HepG2 (cell line): ENCODE measurements around the gene RAMP1. TPM values are rescaled to one million over a fixed set of nuclear protein-coding genes. Genes with fewer than 3 reads are reported as not detected.

Source experiments
- GMEB2 ChIP-seq: IDR thresholded peaks from 2 replicates; pipeline ENCODE4 v1.6.1; 2016; ENCODE audit warnings: missing biosample characterization, missing genetic modification reagents, low read depth
- HMGXB4 ChIP-seq, 2 experiments: sonication (generic) in 1 of 2; formaldehyde crosslinking in 1 of 2; IDR thresholded peaks; 2 replicates each; pipeline versions ENCODE4 v1.4.0 to v1.6.1; 2018 to 2020; ENCODE audit warnings: missing genetic modification reagents in 2 of 2, borderline replicate concordance in 1 of 2, low read depth in 1 of 2, mild to moderate bottlenecking in 1 of 2, missing biosample characterization in 1 of 2
- MXD1 ChIP-seq: sonication (generic); formaldehyde crosslinking; IDR thresholded peaks from 2 replicates; pipeline ENCODE4 v1.4.0; 2020; ENCODE audit warnings: mild to moderate bottlenecking, missing genetic modification reagents
- ZMAT3 ChIP-seq: sonication (generic); formaldehyde crosslinking; conservative IDR thresholded peaks from 2 replicates; pipeline ENCODE4 v1.7.0; 2021; ENCODE audit warnings: missing genetic modification reagents
- ZNF552 ChIP-seq: sonication (generic); formaldehyde crosslinking; IDR thresholded peaks from 2 replicates; pipeline ENCODE4 v1.9.0; 2022; ENCODE audit warnings: missing genetic modification reagents, mild to moderate bottlenecking, borderline replicate concordance
- polyA plus RNA-seq, 8 experiments: library from polyadenylated mRNA; depleted of rRNA in 3 of 8; stranded (reverse) in 7 of 8; unstranded in 1 of 8; fragments of >200 nt; fragmentation: Illumina TruSeq in 4 of 8; extraction: Trizol in 4 of 8; gene quantifications; 2 replicates each; pipeline versions ENCODE4 v1.2.1 to v1.2.3, GENCODE V29; 2011 to 2016; ENCODE audit warnings: low read depth in 4 of 8, missing spikeins in 1 of 8, mixed read lengths in 1 of 8; ENCODE audit not compliant: insufficient read depth in 1 of 8
- total RNA-seq, 5 experiments: library from RNA; depleted of rRNA; stranded (reverse); fragments of >200 nt; fragmentation: Illumina TruSeq; extraction: Trizol; gene quantifications; 2 replicates each; pipeline ENCODE4 v1.2.3, GENCODE V29; 2016; ENCODE audit warnings: low read depth in 1 of 5
- TF ChIP-seq, protein P1 (sequence below): sonication (generic); formaldehyde crosslinking; IDR thresholded peaks from 2 replicates; pipeline ENCODE4 v1.4.0; 2020; ENCODE audit warnings: mild to moderate bottlenecking, low read depth, missing genetic modification reagents
- TF ChIP-seq, protein P2 (sequence below): sonication (generic); formaldehyde crosslinking; IDR thresholded peaks from 2 replicates; pipeline ENCODE4 v1.5.0; 2020; ENCODE audit warnings: mild to moderate bottlenecking, missing genetic modification reagents
- TF ChIP-seq, protein P3 (sequence below): sonication (generic); formaldehyde crosslinking; IDR thresholded peaks from 2 replicates; pipeline ENCODE4; 2020; ENCODE audit warnings: missing genetic modification reagents, mild to moderate bottlenecking, borderline replicate concordance
- TF ChIP-seq, protein P4 (sequence below): fragments of 450-650 bp; IDR thresholded peaks from 2 replicates; pipeline ENCODE4 v1.6.1; 2016
- TF ChIP-seq, protein P5 (sequence below): IDR thresholded peaks from 2 replicates; pipeline ENCODE4 v1.6.1; 2018; ENCODE audit warnings: missing genetic modification reagents

RAMP1 gene
- total and polyA plus RNA-seq, 2 of the 13 experiments (the other 11 are each of a cell fraction or from before 2014, with no cell fraction given), result 0.29 to 0.61 TPM

DNA sequence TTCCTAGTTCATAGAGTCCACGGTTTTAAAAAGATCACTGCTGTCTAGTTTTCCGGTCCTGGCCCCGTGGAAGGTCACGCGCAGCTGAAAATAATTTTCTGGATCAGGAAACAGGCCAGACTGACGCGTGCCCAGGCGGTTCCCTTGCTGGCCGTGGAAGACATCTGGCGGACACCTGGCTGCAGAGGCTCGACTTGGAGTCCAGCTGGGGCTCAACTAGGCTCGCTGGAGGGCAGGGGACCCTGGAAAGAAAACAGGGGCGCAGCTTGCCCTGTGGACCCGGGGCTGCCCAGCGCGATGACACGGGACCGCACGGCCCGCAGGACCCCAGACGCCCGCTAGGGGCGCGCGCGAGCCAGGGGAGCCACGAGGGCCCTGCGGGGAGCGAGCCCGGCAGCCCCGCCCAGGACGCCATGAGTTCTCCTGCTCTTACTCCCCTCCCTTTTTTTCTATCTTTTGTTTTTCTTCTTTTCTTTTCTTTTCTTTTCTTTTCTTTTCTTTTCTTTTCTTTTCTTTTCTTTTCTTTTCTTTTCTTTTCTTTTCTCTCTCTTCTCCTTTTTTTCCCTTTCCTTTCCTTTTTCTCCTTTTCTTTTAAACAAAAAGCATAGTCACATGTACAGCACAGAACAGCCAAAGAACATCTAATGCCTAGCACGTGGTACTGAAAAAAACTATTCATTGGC lies 64.2 kb downstream of the RAMP1 start (continued):
- TF ChIP-seq HMGXB4 (CRISPR knock-in tag; IDR thresholded peaks at IDR 0.05; ENCODE audit: borderline replicate concordance in 1 of 2, low read depth in 1 of 2) (peak; percentile 70 to 78), ZNF552 (CRISPR knock-in tag) (no peak), MXD1 (CRISPR knock-in tag) (0 out of 2 replicates have a peak, but pooled peaks have one; percentile 24), GMEB2 (no peak), ZMAT3 (CRISPR knock-in tag) (0 out of 2 replicates have a peak, but pooled peaks have one; percentile 36)
- TF ChIP-seq, protein P1, sequence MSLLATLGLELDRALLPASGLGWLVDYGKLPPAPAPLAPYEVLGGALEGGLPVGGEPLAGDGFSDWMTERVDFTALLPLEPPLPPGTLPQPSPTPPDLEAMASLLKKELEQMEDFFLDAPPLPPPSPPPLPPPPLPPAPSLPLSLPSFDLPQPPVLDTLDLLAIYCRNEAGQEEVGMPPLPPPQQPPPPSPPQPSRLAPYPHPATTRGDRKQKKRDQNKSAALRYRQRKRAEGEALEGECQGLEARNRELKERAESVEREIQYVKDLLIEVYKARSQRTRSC (CRISPR knock-in tag), result no peak
- TF ChIP-seq, protein P2, sequence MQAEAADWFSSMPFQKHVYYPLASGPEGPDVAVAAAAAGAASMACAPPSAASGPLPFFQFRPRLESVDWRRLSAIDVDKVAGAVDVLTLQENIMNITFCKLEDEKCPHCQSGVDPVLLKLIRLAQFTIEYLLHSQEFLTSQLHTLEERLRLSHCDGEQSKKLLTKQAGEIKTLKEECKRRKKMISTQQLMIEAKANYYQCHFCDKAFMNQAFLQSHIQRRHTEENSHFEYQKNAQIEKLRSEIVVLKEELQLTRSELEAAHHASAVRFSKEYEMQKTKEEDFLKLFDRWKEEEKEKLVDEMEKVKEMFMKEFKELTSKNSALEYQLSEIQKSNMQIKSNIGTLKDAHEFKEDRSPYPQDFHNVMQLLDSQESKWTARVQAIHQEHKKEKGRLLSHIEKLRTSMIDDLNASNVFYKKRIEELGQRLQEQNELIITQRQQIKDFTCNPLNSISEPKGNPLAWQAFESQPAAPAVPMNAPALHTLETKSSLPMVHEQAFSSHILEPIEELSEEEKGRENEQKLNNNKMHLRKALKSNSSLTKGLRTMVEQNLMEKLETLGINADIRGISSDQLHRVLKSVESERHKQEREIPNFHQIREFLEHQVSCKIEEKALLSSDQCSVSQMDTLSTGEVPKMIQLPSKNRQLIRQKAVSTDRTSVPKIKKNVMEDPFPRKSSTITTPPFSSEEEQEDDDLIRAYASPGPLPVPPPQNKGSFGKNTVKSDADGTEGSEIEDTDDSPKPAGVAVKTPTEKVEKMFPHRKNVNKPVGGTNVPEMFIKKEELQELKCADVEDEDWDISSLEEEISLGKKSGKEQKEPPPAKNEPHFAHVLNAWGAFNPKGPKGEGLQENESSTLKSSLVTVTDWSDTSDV (CRISPR knock-in tag), result no peak
- TF ChIP-seq, protein P3, sequence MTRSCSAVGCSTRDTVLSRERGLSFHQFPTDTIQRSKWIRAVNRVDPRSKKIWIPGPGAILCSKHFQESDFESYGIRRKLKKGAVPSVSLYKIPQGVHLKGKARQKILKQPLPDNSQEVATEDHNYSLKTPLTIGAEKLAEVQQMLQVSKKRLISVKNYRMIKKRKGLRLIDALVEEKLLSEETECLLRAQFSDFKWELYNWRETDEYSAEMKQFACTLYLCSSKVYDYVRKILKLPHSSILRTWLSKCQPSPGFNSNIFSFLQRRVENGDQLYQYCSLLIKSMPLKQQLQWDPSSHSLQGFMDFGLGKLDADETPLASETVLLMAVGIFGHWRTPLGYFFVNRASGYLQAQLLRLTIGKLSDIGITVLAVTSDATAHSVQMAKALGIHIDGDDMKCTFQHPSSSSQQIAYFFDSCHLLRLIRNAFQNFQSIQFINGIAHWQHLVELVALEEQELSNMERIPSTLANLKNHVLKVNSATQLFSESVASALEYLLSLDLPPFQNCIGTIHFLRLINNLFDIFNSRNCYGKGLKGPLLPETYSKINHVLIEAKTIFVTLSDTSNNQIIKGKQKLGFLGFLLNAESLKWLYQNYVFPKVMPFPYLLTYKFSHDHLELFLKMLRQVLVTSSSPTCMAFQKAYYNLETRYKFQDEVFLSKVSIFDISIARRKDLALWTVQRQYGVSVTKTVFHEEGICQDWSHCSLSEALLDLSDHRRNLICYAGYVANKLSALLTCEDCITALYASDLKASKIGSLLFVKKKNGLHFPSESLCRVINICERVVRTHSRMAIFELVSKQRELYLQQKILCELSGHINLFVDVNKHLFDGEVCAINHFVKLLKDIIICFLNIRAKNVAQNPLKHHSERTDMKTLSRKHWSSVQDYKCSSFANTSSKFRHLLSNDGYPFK (CRISPR knock-in tag), result no peak
- TF ChIP-seq, protein P4, sequence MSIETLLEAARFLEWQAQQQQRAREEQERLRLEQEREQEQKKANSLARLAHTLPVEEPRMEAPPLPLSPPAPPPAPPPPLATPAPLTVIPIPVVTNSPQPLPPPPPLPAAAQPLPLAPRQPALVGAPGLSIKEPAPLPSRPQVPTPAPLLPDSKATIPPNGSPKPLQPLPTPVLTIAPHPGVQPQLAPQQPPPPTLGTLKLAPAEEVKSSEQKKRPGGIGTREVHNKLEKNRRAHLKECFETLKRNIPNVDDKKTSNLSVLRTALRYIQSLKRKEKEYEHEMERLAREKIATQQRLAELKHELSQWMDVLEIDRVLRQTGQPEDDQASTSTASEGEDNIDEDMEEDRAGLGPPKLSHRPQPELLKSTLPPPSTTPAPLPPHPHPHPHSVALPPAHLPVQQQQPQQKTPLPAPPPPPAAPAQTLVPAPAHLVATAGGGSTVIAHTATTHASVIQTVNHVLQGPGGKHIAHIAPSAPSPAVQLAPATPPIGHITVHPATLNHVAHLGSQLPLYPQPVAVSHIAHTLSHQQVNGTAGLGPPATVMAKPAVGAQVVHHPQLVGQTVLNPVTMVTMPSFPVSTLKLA, result peak; percentile 71
- TF ChIP-seq, protein P5, sequence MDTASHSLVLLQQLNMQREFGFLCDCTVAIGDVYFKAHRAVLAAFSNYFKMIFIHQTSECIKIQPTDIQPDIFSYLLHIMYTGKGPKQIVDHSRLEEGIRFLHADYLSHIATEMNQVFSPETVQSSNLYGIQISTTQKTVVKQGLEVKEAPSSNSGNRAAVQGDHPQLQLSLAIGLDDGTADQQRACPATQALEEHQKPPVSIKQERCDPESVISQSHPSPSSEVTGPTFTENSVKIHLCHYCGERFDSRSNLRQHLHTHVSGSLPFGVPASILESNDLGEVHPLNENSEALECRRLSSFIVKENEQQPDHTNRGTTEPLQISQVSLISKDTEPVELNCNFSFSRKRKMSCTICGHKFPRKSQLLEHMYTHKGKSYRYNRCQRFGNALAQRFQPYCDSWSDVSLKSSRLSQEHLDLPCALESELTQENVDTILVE, result no peak
